Coronary artery (tissue), 2 donors: ENCODE data around the gene ELL.

Source experiments
- DNase-seq: peaks from one replicate; pipeline ENCODE4 v3.0.0-alpha.2; 2017; ENCODE audit warnings: low spot score
- H3K27ac ChIP-seq, 2 donors: fragments of 200-600 bp; sonication (generic); one replicate each; pipeline ENCODE4 v1.5.1; 2016 to 2019
- H3K4me3 ChIP-seq: fragments of 200-600 bp; sonication (generic); 2 replicates; pipeline ENCODE4 v1.5.1; 2016; ENCODE audit warnings: mild to moderate bottlenecking, moderate library complexity
- TF ChIP-seq, protein P1 (sequence below): fragments of 200-600 bp; sonication (generic); IDR thresholded peaks from one replicate; pipeline ENCODE4 v1.5.1; 2019; ENCODE audit warnings: antibody characterized with exemption

Gene ELL

DNA sequence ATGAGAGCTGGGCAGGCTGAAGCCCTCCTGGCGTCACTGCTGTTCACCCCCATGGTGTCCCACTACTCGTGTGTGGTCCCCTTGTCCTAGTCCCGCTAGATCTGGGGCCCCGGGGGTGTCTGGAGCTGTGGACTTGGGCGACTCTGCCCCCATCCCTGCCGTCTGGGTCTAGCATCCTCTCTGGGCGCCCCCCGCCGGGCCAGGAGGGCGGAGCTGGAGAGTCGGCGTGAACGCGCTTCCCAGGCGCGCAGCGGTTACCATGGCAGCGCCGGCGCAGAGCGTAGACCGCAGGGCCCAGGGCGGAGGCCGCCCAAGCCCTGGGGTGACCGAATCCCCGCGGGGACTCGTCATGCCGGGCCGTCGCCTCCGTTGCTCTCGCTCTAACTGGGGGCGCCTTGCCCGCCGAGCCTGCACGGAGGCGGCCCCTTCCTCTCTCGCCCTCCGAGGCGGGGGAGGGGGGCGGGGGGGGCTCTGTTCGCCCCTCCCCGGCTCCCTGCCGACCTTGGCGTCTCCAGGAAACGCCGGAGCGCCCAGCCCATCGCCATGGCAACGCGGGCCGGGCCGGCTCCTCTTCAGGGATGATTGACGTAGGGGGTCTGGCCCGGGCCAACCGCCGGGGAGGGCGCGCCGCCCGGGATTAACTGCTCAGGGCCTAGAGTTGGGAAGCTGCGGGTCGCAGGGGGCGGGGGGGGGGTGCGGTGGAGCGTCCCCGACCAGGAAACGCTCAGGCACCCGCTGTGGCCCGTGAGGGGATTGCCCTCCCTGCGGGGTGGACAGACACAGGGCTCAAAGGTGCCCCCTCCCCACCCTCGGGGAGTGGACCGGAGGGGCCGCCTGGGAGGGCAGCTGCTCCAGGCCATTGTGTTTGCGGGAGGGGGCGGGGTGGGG is 92.8 kb downstream of the ELL start:
- Histone ChIP-seq H3K27ac (peak overlapping the region; percentile 80 to 90), H3K4me3 (peak overlapping the region; percentile 69)
- TF ChIP-seq, protein P1, sequence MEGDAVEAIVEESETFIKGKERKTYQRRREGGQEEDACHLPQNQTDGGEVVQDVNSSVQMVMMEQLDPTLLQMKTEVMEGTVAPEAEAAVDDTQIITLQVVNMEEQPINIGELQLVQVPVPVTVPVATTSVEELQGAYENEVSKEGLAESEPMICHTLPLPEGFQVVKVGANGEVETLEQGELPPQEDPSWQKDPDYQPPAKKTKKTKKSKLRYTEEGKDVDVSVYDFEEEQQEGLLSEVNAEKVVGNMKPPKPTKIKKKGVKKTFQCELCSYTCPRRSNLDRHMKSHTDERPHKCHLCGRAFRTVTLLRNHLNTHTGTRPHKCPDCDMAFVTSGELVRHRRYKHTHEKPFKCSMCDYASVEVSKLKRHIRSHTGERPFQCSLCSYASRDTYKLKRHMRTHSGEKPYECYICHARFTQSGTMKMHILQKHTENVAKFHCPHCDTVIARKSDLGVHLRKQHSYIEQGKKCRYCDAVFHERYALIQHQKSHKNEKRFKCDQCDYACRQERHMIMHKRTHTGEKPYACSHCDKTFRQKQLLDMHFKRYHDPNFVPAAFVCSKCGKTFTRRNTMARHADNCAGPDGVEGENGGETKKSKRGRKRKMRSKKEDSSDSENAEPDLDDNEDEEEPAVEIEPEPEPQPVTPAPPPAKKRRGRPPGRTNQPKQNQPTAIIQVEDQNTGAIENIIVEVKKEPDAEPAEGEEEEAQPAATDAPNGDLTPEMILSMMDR = no peak
- no peak for DNase-seq

GRCh38 chr19:18428173-18428786 is 93.6 kb downstream of the ELL start:
- no peak for DNase-seq
- Histone ChIP-seq H3K4me3 (peak overlapping the region; percentile 69), H3K27ac (peak overlapping the region; percentile 80 to 90)
- TF ChIP-seq, protein P1 = no peak

DNA sequence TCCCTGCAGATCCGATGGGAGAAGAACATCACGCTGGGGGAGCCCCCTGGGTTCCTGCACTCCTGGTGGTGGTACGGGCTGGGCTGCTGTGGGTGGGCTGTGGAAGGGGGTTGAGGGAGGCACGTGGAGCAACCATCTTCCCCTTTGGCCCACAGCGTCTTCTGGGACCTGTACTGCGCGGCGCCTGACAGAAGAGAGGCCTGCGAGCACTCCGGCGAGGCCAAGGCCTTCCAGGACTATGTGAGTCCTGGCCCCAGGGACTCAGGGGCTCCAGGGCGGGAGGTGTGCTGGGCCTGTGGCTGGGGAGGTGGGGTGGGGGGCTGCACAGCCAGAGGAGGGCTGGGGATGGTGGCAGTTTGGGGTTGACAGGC is 94.1 kb downstream of the ELL start:
- TF ChIP-seq, protein P1 = no peak
- peak overlapping the region in 1 of 2 donors; percentile 91 for H3K27ac ChIP-seq
- DNase-seq = no peak
- no peak overlapping the region for H3K4me3 ChIP-seq

- no peak overlapping the region for H3K4me3 ChIP-seq
- DNase-seq = no peak
- TF ChIP-seq, protein P1 = no peak
- H3K27ac ChIP-seq = peak overlapping the region in 1 of 2 donors; percentile 91
Observed at GRCh38 chr19:18427080-18427742, 94.7 kb downstream of the ELL start.

- DNase-seq = no peak
- TF ChIP-seq, protein P1 = no peak
- H3K27ac ChIP-seq = peak overlapping the region; percentile 63 to 91
- peak overlapping the region; percentile 28 for H3K4me3 ChIP-seq
Observed at GRCh38 chr19:18426416-18426767, 95.5 kb downstream of the ELL start.

GRCh38 chr19:18425515-18426415 is 96.1 kb downstream of the ELL start:
- DNase-seq = no peak
- H3K4me3 ChIP-seq = peak overlapping the region; percentile 28
- H3K27ac ChIP-seq = peak overlapping the region; percentile 63 to 91
- TF ChIP-seq, protein P1 = no peak
